DOHH2 (cell line): ENCODE results near the gene HAO2.

Experiments used
- EZH2phosphoT487 ChIP-seq: fragments of 200-600 bp; sonication (generic); IDR thresholded peaks from 2 replicates; pipeline ENCODE4 v1.6.1; 2017; ENCODE audit warnings: borderline replicate concordance, mild to moderate bottlenecking, antibody characterized with exemption, low read length, moderate library complexity, mixed read lengths
- TF ChIP-seq, protein P1 (sequence below): fragments of 200-600 bp; sonication (generic); IDR thresholded peaks from one replicate; pipeline ENCODE4 v1.5.1; 2014; ENCODE audit warnings: antibody characterized with exemption, mild to moderate bottlenecking, low read depth, low read length; ENCODE audit not compliant: poor library complexity, severe bottlenecking

DNA sequence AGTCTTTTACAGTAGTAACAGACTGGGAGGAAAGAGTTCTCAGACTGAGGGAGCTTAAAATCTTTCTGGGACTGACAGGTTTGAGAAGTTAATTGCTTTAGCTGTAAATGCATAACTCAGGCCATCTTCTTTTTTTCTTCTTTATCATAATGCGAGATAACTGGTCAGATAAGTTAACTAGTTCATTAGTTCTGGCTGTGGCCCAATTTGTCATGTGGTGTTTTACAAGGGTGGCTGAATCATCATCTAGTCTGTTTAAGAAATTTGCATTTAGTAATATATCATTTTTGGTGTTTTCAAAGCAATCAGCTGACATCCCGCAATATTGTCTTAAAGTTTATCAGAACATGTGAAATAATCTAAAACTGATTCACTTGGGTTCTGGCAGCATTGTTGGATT, 60.4 kb downstream of the HAO2 start:
- TF ChIP-seq, protein P1, sequence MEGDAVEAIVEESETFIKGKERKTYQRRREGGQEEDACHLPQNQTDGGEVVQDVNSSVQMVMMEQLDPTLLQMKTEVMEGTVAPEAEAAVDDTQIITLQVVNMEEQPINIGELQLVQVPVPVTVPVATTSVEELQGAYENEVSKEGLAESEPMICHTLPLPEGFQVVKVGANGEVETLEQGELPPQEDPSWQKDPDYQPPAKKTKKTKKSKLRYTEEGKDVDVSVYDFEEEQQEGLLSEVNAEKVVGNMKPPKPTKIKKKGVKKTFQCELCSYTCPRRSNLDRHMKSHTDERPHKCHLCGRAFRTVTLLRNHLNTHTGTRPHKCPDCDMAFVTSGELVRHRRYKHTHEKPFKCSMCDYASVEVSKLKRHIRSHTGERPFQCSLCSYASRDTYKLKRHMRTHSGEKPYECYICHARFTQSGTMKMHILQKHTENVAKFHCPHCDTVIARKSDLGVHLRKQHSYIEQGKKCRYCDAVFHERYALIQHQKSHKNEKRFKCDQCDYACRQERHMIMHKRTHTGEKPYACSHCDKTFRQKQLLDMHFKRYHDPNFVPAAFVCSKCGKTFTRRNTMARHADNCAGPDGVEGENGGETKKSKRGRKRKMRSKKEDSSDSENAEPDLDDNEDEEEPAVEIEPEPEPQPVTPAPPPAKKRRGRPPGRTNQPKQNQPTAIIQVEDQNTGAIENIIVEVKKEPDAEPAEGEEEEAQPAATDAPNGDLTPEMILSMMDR, result no peak
- TF ChIP-seq EZH2phosphoT487, result no peak
